Left lung (tissue), 10 donors: ENCODE data around the gene TIMP1. TPM values are rescaled to one million over a fixed set of nuclear protein-coding genes. Genes with fewer than 3 reads are reported as not detected.

Experiments used
- ATAC-seq: fragments of 200-7000 bp; cut with Tn5 transposase; one replicate; pipeline ENCODE4 v1.9.1; 2020; ENCODE audit warnings: moderate library complexity
- DNase-seq, 4 donors: peaks; one replicate each; pipeline ENCODE4 v3.0.0-alpha.2; 2013 to 2020
- H3K27ac ChIP-seq, 2 donors: fragments of 200-600 bp; sonication (generic) in 1 of 2; one replicate each; pipeline versions ENCODE4 v1.5.0 to v1.8.0; 2020 to 2021
- H3K27me3 ChIP-seq, 2 donors: fragments of 200-600 bp; sonication (generic) in 1 of 2; one replicate each; pipeline versions ENCODE4 v1.5.0 to v1.8.0; 2020 to 2021
- H3K36me3 ChIP-seq, 2 donors: fragments of 200-600 bp; sonication (generic) in 1 of 2; one replicate each; pipeline versions ENCODE4 v1.5.0 to v1.8.0; 2020 to 2021
- H3K4me1 ChIP-seq, 2 donors: fragments of 200-600 bp; one replicate each; pipeline ENCODE4 v1.8.0; 2021
- H3K4me3 ChIP-seq, 2 donors: fragments of 200-600 bp; sonication (generic) in 1 of 2; one replicate each; pipeline versions ENCODE4 v1.5.0 to v1.8.0; 2020 to 2021; ENCODE audit warnings: mild to moderate bottlenecking in 1 of 2
- H3K9me3 ChIP-seq, 2 donors: fragments of 200-600 bp; sonication (generic) in 1 of 2; one replicate each; pipeline versions ENCODE4 v1.5.0 to v1.8.0; 2020 to 2021
- CTCF ChIP-seq, 2 donors: fragments of 200-600 bp; sonication (generic) in 1 of 2; IDR thresholded peaks; one replicate each; pipeline versions ENCODE4 v1.5.0 to v1.8.0; 2021; ENCODE audit warnings: antibody characterized with exemption in 2 of 2
- intact Hi-C, 2 donors: fragments of 100-400 bp; cut with DNase I; formaldehyde crosslinking; loops; one replicate each; pipeline versions ENCODE4 v1.11.2 to v1.14.2; 2022
- polyA plus RNA-seq, 6 donors: library from polyadenylated mRNA; unstranded; fragments of 120-200 nt; gene quantifications; one replicate each; pipeline ENCODE4 v1.2.1, GENCODE V29; 2013; ENCODE audit not compliant: insufficient read length in 6 of 6
- total RNA-seq, 2 donors: library from RNA; stranded (reverse); fragmentation: NEBNext Ultra II Directional; extraction: Animal tissue kit (Norgen Biotek cat#: 25700); gene quantifications; one replicate each; pipeline ENCODE4 v1.2.1, GENCODE V29; 2021
- donor health status: DM: no; HTN: yes; CAD: no.
- donor health status: DM: no; HTN: no; CAD: no.

TIMP1 gene
- total and polyA plus RNA-seq, 8 donors, result 107 to 2,737 (median 124) TPM

DNA sequence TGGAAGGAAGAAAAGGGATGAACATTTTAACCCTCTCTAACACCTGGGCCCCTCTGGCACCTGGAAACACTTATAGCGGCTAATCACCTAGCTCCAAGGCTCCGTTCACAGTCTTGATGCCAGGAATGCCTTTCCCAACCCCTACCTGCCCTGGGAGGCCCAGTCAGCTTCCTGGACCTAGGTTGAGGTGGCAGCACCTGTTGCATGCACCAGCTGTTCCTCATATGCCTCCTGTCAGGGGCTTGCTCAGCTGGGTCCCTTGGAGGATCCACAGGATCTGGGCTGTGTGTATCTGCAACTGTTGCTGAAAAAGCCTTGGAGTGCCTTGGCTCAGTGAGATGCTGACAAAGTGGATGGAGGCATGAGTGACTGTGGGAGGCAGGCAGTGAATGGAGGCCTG lies 43.1 kb downstream of the TIMP1 start:
- no peak for TF ChIP-seq CTCF (IDR thresholded peaks at IDR 0.05)
- peaks cover 0 to 7% of the 10 kb centered on the region in 2 donors for H3K36me3 ChIP-seq
- DNase-seq, result no peak
- ATAC-seq, result no peak
- no peak overlapping the region for H3K27ac ChIP-seq
- H3K9me3 ChIP-seq, result no peaks in the 10 kb centered on the region
- H3K4me3 ChIP-seq, result no peak overlapping the region
- H3K4me1 ChIP-seq, result peaks cover 0 to 14% of the 10 kb centered on the region in 2 donors
- H3K27me3 ChIP-seq, result peaks cover 0 to 9% of the 10 kb centered on the region in 2 donors
- intact Hi-C loops, result no loop called here

GRCh38 chrX:47628982-47629381 lies 46.7 kb downstream of the TIMP1 start:
- Histone ChIP-seq H3K27me3 (peaks cover 0 to 1% of the 10 kb centered on the region in 2 donors), H3K4me1 (peaks cover 0 to 24% of the 10 kb centered on the region in 2 donors), H3K9me3 (no peaks in the 10 kb centered on the region), H3K27ac (peak overlapping the region in 1 of 2 donors; percentile 82), H3K4me3 (peak overlapping the region in 1 of 2 donors; percentile 34), H3K36me3 (peaks cover 0 to 7% of the 10 kb centered on the region in 2 donors)
- no peak for TF ChIP-seq CTCF (IDR thresholded peaks at IDR 0.05)
- DNase-seq (no peak), ATAC-seq (no peak)
- intact Hi-C loops, result no loop called here

- no peak for TF ChIP-seq CTCF (IDR thresholded peaks at IDR 0.05)
- intact Hi-C loops, result no loop called here
Measured at GRCh38 chrX:47629419-47630200, 47.4 kb downstream of the TIMP1 start, which contains the start of gene CFP. Gene CFP (minus strand): TSS chrX:47629930. CDS start chrX:47629844, 86 bp downstream.

DNA sequence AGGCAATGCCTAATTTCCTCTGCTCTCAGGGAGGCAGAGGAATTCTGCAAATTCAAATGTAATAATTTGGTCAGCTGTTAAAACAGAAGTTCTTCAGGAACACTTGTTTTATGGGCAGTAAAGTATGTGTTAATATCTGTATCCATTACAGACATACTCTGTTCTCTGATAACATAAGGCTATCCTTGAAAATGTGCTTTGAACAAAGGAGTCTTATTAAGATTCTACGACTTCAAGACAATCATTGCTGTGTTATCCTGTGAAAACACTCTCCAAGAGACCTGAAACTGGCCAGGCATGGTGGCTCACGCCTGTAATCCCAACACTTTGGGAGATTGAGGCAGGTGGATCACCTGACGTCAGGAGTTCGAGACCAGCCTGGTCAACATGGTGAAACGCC lies 49.4 kb downstream of the TIMP1 start:
- no peak for TF ChIP-seq CTCF (IDR thresholded peaks at IDR 0.05)
- no peak for DNase-seq

More at GRCh38 chrX:47629419-47630200, 47.4 kb downstream of the TIMP1 start, which contains the start of gene CFP:
- H3K27ac ChIP-seq, result peak within 1 kb of the TSS in 1 of 2 donors; percentile 82
- no peak for DNase-seq
- H3K4me1 ChIP-seq, result peaks cover 0 to 27% of the 10 kb centered on the region in 2 donors
- H3K36me3 ChIP-seq, result peaks cover 0 to 7% of the 10 kb centered on the region in 2 donors
- ATAC-seq, result peak; percentile 48
- peak within 1 kb of the TSS in 1 of 2 donors; percentile 34 for H3K4me3 ChIP-seq
- no peaks in the 10 kb centered on the region for H3K27me3 ChIP-seq
- H3K9me3 ChIP-seq, result no peaks in the 10 kb centered on the region

GRCh38 chrX:47632666-47633065 lies 50.4 kb downstream of the TIMP1 start:
- H3K4me3 ChIP-seq, result no peak overlapping the region
- ATAC-seq, result no peak
- no peaks in the 10 kb centered on the region for H3K9me3 ChIP-seq
- no peak for DNase-seq
- peaks cover 0 to 13% of the 10 kb centered on the region in 2 donors for H3K36me3 ChIP-seq
- peak overlapping the region in 1 of 2 donors; percentile 33 for H3K27ac ChIP-seq
- no peak for TF ChIP-seq CTCF (IDR thresholded peaks at IDR 0.05)
- intact Hi-C loops, result no loop called here
- H3K27me3 ChIP-seq, result no peaks in the 10 kb centered on the region
- peaks cover 0 to 33% of the 10 kb centered on the region in 2 donors for H3K4me1 ChIP-seq

More for the DNA sequence above, 49.4 kb downstream of the TIMP1 start:
- H3K36me3 ChIP-seq, result peaks cover 0 to 8% of the 10 kb centered on the region in 2 donors
- intact Hi-C loops, result no loop called here
- H3K9me3 ChIP-seq, result no peaks in the 10 kb centered on the region
- no peak overlapping the region for H3K27ac ChIP-seq
- no peaks in the 10 kb centered on the region for H3K27me3 ChIP-seq
- ATAC-seq, result no peak
- peaks cover 0 to 33% of the 10 kb centered on the region in 2 donors for H3K4me1 ChIP-seq
- H3K4me3 ChIP-seq, result no peak overlapping the region
